RWPE2 (cell line): ENCODE results near the gene CWC25.

Experiments used
- ATAC-seq: fragments of 200-7000 bp; cut with Tn5 transposase; 3 replicates; pipeline ENCODE4 v1.9.1; 2021; ENCODE audit warnings: low read depth
- DNase-seq: peaks from one replicate; pipeline ENCODE4 v3.0.0-alpha.2; 2020; ENCODE audit warnings: low spot score
- H3K27ac ChIP-seq: fragments of 450-650 bp; 2 replicates; pipeline ENCODE4 v1.5.1; 2017; ENCODE audit warnings: mild to moderate bottlenecking; ENCODE audit not compliant: poor library complexity, severe bottlenecking
- H3K27me3 ChIP-seq: fragments of 250-450 bp; sonication (Bioruptor Pico); 2 replicates; pipeline ENCODE4 v1.5.1; 2021; ENCODE audit warnings: mild to moderate bottlenecking, moderate library complexity; ENCODE audit not compliant: insufficient read depth, poor library complexity, severe bottlenecking
- H3K36me3 ChIP-seq: fragments of 250-450 bp; sonication (Bioruptor Pico); 2 replicates; pipeline ENCODE4 v1.5.1; 2020; ENCODE audit warnings: low read depth, mild to moderate bottlenecking, moderate library complexity
- H3K4me1 ChIP-seq: fragments of 250-450 bp; sonication (Bioruptor Pico); 2 replicates; pipeline ENCODE4 v1.5.1; 2021; ENCODE audit warnings: mild to moderate bottlenecking, moderate library complexity; ENCODE audit not compliant: insufficient read depth, poor library complexity, severe bottlenecking
- H3K4me3 ChIP-seq: fragments of 250-450 bp; sonication (Bioruptor Pico); 2 replicates; pipeline ENCODE4 v1.5.1; 2021; ENCODE audit warnings: mild to moderate bottlenecking, moderate library complexity; ENCODE audit not compliant: severe bottlenecking
- H3K9me3 ChIP-seq: fragments of 250-450 bp; sonication (Bioruptor Pico); 2 replicates; pipeline ENCODE4 v1.5.1; 2021; ENCODE audit warnings: mild to moderate bottlenecking, moderate library complexity; ENCODE audit not compliant: severe bottlenecking
- TF ChIP-seq, protein P1 (sequence below): fragments of 450-650 bp; IDR thresholded peaks from one replicate; pipeline ENCODE4 v1.5.1; 2017; ENCODE audit warnings: mild to moderate bottlenecking, moderate library complexity; ENCODE audit not compliant: poor library complexity, severe bottlenecking

CWC25 gene

GRCh38 chr17:38766341-38766740 is 58.8 kb downstream of the CWC25 start:
- H3K27ac ChIP-seq = no peak overlapping the region
- TF ChIP-seq, protein P1, sequence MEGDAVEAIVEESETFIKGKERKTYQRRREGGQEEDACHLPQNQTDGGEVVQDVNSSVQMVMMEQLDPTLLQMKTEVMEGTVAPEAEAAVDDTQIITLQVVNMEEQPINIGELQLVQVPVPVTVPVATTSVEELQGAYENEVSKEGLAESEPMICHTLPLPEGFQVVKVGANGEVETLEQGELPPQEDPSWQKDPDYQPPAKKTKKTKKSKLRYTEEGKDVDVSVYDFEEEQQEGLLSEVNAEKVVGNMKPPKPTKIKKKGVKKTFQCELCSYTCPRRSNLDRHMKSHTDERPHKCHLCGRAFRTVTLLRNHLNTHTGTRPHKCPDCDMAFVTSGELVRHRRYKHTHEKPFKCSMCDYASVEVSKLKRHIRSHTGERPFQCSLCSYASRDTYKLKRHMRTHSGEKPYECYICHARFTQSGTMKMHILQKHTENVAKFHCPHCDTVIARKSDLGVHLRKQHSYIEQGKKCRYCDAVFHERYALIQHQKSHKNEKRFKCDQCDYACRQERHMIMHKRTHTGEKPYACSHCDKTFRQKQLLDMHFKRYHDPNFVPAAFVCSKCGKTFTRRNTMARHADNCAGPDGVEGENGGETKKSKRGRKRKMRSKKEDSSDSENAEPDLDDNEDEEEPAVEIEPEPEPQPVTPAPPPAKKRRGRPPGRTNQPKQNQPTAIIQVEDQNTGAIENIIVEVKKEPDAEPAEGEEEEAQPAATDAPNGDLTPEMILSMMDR = no peak
- no peaks in the 10 kb centered on the region for H3K27me3 ChIP-seq
- peaks cover 84% of the 10 kb centered on the region for H3K36me3 ChIP-seq
- DNase-seq (no peak), ATAC-seq (no peak)
- no peaks in the 10 kb centered on the region for H3K9me3 ChIP-seq
- H3K4me3 ChIP-seq = no peak overlapping the region
- H3K4me1 ChIP-seq = no peaks in the 10 kb centered on the region

DNA sequence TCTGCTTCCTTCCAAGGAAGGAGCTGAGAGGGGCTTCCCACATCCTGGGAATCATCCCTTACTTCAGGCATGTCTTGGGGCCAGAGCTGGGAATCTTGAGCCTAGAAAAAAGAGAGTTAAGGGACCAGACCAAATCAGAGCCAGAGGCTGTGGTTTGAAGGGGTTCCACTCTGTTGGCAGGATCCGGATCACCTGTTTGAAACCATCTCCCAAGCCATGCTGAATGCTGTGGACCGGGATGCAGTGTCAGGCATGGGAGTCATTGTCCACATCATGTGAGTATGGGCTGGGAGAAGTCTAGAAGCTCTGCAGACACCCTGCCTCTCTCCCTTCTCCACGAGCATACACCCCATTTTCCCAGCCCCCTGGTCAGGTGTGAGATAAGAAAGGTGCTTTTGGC is 62.9 kb downstream of the CWC25 start:
- peaks cover 90% of the 10 kb centered on the region for H3K36me3 ChIP-seq
- H3K4me3 ChIP-seq = no peak overlapping the region
- H3K9me3 ChIP-seq = no peaks in the 10 kb centered on the region
- DNase-seq = no peak
- ATAC-seq = no peak
- no peaks in the 10 kb centered on the region for H3K4me1 ChIP-seq
- TF ChIP-seq, protein P1 = no peak
- H3K27ac ChIP-seq = no peak overlapping the region
- H3K27me3 ChIP-seq = no peaks in the 10 kb centered on the region

DNA sequence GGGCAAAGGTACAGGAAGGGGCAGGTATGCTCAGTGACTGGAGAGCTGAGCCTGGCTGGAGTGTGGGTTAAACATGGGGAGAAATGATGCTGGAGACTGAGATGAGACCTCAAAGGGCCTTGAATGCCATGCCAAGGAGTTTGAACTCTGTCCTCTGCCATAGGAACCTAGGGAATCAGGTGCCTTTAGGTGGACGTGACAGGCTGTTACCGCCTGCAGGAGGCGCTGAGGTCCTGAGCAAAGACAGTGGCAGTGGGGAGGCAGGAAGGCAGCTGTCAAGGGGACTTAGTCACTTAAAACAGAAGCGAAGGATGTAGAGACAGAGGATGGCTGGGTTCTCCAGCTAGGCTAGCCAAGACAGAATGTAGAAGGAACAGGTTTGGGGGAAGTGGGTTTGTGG is 63.5 kb downstream of the CWC25 start:
- H3K36me3 ChIP-seq = peaks cover 90% of the 10 kb centered on the region
- H3K4me1 ChIP-seq = no peaks in the 10 kb centered on the region
- no peaks in the 10 kb centered on the region for H3K27me3 ChIP-seq
- H3K4me3 ChIP-seq = no peak overlapping the region
- no peaks in the 10 kb centered on the region for H3K9me3 ChIP-seq
- no peak for ATAC-seq
- H3K27ac ChIP-seq = no peak overlapping the region
- DNase-seq = no peak
- TF ChIP-seq, protein P1 = no peak

DNA sequence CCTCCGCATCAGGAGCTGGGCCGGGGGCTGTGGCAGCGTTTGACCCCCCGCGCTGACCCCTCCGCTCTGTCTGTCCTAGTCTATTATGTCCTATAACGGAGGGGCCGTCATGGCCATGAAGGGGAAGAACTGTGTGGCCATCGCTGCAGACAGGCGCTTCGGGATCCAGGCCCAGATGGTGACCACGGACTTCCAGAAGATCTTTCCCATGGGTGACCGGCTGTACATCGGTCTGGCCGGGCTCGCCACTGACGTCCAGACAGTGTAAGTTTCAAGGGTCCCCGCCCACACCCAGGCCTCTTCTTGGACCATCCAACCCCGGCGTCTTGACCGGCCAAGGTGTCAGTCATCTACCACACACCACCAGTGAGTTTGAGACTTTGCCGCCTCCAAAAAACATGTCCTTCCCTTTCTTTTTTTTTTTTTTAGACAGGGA is 72.0 kb downstream of the CWC25 start:
- TF ChIP-seq, protein P1 = no peak
- H3K4me1 ChIP-seq = no peaks in the 10 kb centered on the region
- H3K9me3 ChIP-seq = no peaks in the 10 kb centered on the region
- peak overlapping the region; percentile 84 for H3K27ac ChIP-seq
- H3K4me3 ChIP-seq = peak overlapping the region; percentile 84
- DNase-seq = no peak
- H3K36me3 ChIP-seq = peaks cover 43% of the 10 kb centered on the region
- H3K27me3 ChIP-seq = no peaks in the 10 kb centered on the region
- ATAC-seq = no peak

GRCh38 chr17:38752308-38753070 is 72.6 kb downstream of the CWC25 start, which contains the start of gene PSMB3:
Gene PSMB3 (plus strand): TSS chr17:38752741. CDS start chr17:38752827, 86 bp downstream.
- ATAC-seq = peak; percentile 82
- TF ChIP-seq, protein P1 = no peak

More at GRCh38 chr17:38752308-38753070, 72.6 kb downstream of the CWC25 start, which contains the start of gene PSMB3:
- Histone ChIP-seq H3K27me3 (no peaks in the 10 kb centered on the region), H3K9me3 (no peaks in the 10 kb centered on the region), H3K27ac (peak within 1 kb of the TSS; percentile 84), H3K4me3 (peak within 1 kb of the TSS; percentile 84), H3K36me3 (peaks cover 37% of the 10 kb centered on the region), H3K4me1 (no peaks in the 10 kb centered on the region)
- peak; percentile 96 for DNase-seq
